ENCODE measurements around the gene GATB. TPM values are rescaled to one million over a fixed set of nuclear protein-coding genes. Genes with fewer than 3 reads are reported as not detected.

The GATB gene
- total RNA-seq, 1 experiment from 2014 or later, result 21.2 TPM

DNA sequence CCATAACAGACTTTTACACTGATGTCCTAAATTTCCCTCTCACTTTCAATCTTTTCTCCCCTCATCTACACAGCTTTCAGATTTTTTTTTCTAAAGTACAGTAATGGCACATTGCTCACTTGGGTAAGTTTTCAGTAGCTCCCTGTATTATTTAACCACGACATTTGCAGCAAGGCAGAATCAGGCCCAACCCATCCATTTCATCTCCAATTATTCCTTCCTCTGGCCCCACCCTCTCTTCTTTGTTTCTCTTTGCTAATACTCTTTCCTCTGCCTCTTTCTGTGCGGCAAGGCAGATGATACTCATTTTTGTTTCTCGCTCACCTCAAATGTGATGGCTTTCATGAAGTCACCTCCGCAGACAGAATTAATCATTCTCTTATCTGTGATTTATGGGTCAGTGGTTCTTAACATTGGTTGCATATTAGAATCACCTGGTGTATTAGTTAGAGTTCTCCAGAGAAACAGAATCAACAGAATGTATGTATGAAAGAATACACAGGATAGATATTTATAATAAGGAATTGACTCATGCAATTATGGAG, 43.4 kb upstream of the GATB start:
- H2BK15ac ChIP-seq (ENCODE audit: low read depth, low read length), result no peak overlapping the region
- no peak overlapping the region for H2BK120ac ChIP-seq (ENCODE audit: low read depth, low read length, poor library complexity, severe bottlenecking)
- H2AFZ ChIP-seq (ENCODE audit: low read length), result no peak overlapping the region
- H3T11ph ChIP-seq (ENCODE audit: low read length), result no peak overlapping the region
- no peaks in the 10 kb centered on the region for H3K9me3 ChIP-seq (ENCODE audit: control insufficient read depth, low read depth, low read length)
- no peaks in the 10 kb centered on the region for H3K23me2 ChIP-seq (ENCODE audit: insufficient read length, low read depth, low read length, poor library complexity, severe bottlenecking)
- no peak overlapping the region for H2BK5ac ChIP-seq (ENCODE audit: insufficient read length, low read length)
- H3K4me1 Mint-ChIP-seq, result peaks cover 34 to 52% of the 10 kb centered on the region in 2 experiments
- no peak overlapping the region for H4K8ac ChIP-seq (replicated peaks; ENCODE audit: insufficient read length, low read depth, low read length)
- no peak overlapping the region for H2AK5ac ChIP-seq (ENCODE audit: insufficient read length, low read length)
- H3K4ac ChIP-seq (ENCODE audit: low read depth, low read length), result no peak overlapping the region
- H4K20me1 ChIP-seq (ENCODE audit: control insufficient read depth, insufficient read depth, insufficient read length), result no peaks in the 10 kb centered on the region
- no peak overlapping the region for H3K56ac ChIP-seq (ENCODE audit: insufficient read length, low read depth, low read length)
- DNase-seq, result no peak
- peaks cover 0 to under 1% (median 0%) of the 10 kb centered on the region in 3 experiments; a peak in 2 of 7 replicates for H3K36me3 Mint-ChIP-seq (ENCODE audit: insufficient read depth in 1 of 3, low read depth in 3 of 3)
- TF ChIP-seq CTCF (conservative IDR thresholded peaks at IDR 0.05), result no peak
- no peak overlapping the region for H3K27ac Mint-ChIP-seq
- no peaks in the 10 kb centered on the region for H3K27me3 ChIP-seq (ENCODE audit: insufficient read depth, low read length)
- H3K79me2 ChIP-seq (ENCODE audit: insufficient read depth, low read length), result no peaks in the 10 kb centered on the region
- no peak overlapping the region for H3K23ac ChIP-seq (ENCODE audit: insufficient read length, low read depth, low read length)
- no peaks in the 10 kb centered on the region for H3K9me3 Mint-ChIP-seq
- H3K79me1 ChIP-seq (ENCODE audit: insufficient read depth, low read depth, low read length, poor library complexity, severe bottlenecking), result no peaks in the 10 kb centered on the region
- whole genome bisulfite sequencing (ENCODE audit: extremely low coverage, insufficient read length, low lambda C conversion rate), result no CpG with 5 or more reads among the region's 4 CpGs
- H3K9ac ChIP-seq (ENCODE audit: extremely low read depth, insufficient read length, low read length), result no peak overlapping the region
- no peaks in the 10 kb centered on the region; the same call in none of the 2 replicates for H3K27me3 Mint-ChIP-seq (ENCODE audit: low read depth)
- no peak overlapping the region for H3K18ac ChIP-seq (ENCODE audit: insufficient read length, low read depth, low read length)
- no peak overlapping the region for H3K4me3 Mint-ChIP-seq
- no peak overlapping the region for H4K5ac ChIP-seq (ENCODE audit: insufficient read length, low read depth, low read length)
- H2BK20ac ChIP-seq (ENCODE audit: low read depth, low read length, poor library complexity, severe bottlenecking), result no peak overlapping the region
- no peak overlapping the region for H3K4me2 ChIP-seq (ENCODE audit: insufficient read depth, insufficient read length, low read length)
- no peak overlapping the region for H4K91ac ChIP-seq (ENCODE audit: insufficient read length, low read depth, low read length)
- H3K4me1 ChIP-seq (ENCODE audit: insufficient read depth, low read length), result peaks cover 9% of the 10 kb centered on the region; the same call in 1 of the 2 replicates
- no peak overlapping the region for H3K14ac ChIP-seq (ENCODE audit: insufficient read depth, low read length)
- H3K27ac ChIP-seq (ENCODE audit: insufficient read length, low read depth, low read length), result no peak overlapping the region
- no peak overlapping the region for H2BK12ac ChIP-seq (ENCODE audit: insufficient read length, low read depth, low read length)

Measured in H9 (cell line).